GM12891 (cell line): ENCODE measurements around the gene GAD2.

Source experiments
- PAX5 ChIP-seq: IDR thresholded peaks from 2 replicates; pipeline ENCODE4 v1.6.1; 2011; ENCODE audit warnings: low read length, moderate library complexity, mild to moderate bottlenecking; ENCODE audit not compliant: insufficient read depth, severe bottlenecking
- POLR2A ChIP-seq: IDR thresholded peaks from 2 replicates; pipeline ENCODE4 v1.6.1; 2011; ENCODE audit warnings: low read depth, low read length, control low read depth
- POLR2AphosphoS5 ChIP-seq: IDR thresholded peaks from 2 replicates; pipeline ENCODE4 v1.6.1; 2011; ENCODE audit warnings: low read depth, low read length, control low read depth
- POU2F2 ChIP-seq: IDR thresholded peaks from 2 replicates; pipeline ENCODE4 v1.6.1; 2011; ENCODE audit warnings: low read depth, mild to moderate bottlenecking, control low read depth, low read length, moderate library complexity
- SPI1 ChIP-seq: IDR thresholded peaks from 2 replicates; pipeline ENCODE4 v1.6.1; 2011; ENCODE audit warnings: low read depth, low read length, control low read depth
- TAF1 ChIP-seq: IDR thresholded peaks from 2 replicates; pipeline ENCODE4 v1.6.1; 2011; ENCODE audit warnings: low read depth, low read length, control low read depth

GRCh38 chr10:26334932-26335573, 118.5 kb downstream of the GAD2 start:
- 0 out of 2 replicates have a peak, but pooled peaks have one; percentile 17 for TF ChIP-seq POU2F2
- TF ChIP-seq POLR2AphosphoS5, result no peak
- no peak for TF ChIP-seq POLR2A
- TF ChIP-seq TAF1, result no peak
- no peak for TF ChIP-seq SPI1
- TF ChIP-seq PAX5, result no peak
